BE2C (cell line): ENCODE data around the gene JAZF1.

Experiments
- DNase-seq: peaks from one replicate; pipeline ENCODE4 v3.0.0-alpha.2; 2020
- H3K27me3 ChIP-seq: fragments of 250-450 bp; sonication (Bioruptor Pico); 2 replicates; pipeline ENCODE4 v1.5.1; 2020; ENCODE audit warnings: mild to moderate bottlenecking
- H3K36me3 ChIP-seq: fragments of 250-450 bp; sonication (Bioruptor Pico); 2 replicates; pipeline ENCODE4 v1.5.1; 2020; ENCODE audit warnings: mild to moderate bottlenecking
- H3K4me1 ChIP-seq: fragments of 250-450 bp; sonication (Bioruptor Pico); 2 replicates; pipeline ENCODE4 v1.5.1; 2020
- H3K4me3 ChIP-seq: 2 replicates; pipeline ENCODE4 v1.5.1; 2011; ENCODE audit warnings: low read depth, low read length
- H3K9me3 ChIP-seq: fragments of 250-450 bp; sonication (Bioruptor Pico); 2 replicates; pipeline ENCODE4 v1.5.1; 2020
- CTCF ChIP-seq: IDR thresholded peaks from 2 replicates; pipeline ENCODE4 v1.5.1; 2012; ENCODE audit warnings: mild to moderate bottlenecking, low read depth, low read length

Gene JAZF1

GRCh38 chr7:28115261-28115660 is 65.3 kb downstream of the JAZF1 start:
- H3K9me3 ChIP-seq = no peaks in the 10 kb centered on the region
- no peak overlapping the region for H3K4me3 ChIP-seq
- no peak for TF ChIP-seq CTCF
- H3K4me1 ChIP-seq = peaks cover 70% of the 10 kb centered on the region
- H3K36me3 ChIP-seq = no peaks in the 10 kb centered on the region
- DNase-seq = no peak
- no peaks in the 10 kb centered on the region for H3K27me3 ChIP-seq

- H3K4me3 ChIP-seq = no peak overlapping the region
- no peak for DNase-seq
- no peaks in the 10 kb centered on the region for H3K9me3 ChIP-seq
- peaks cover 65% of the 10 kb centered on the region for H3K4me1 ChIP-seq
- no peaks in the 10 kb centered on the region for H3K36me3 ChIP-seq
- no peaks in the 10 kb centered on the region for H3K27me3 ChIP-seq
- TF ChIP-seq CTCF = no peak
These were observed 66.5 kb downstream of the JAZF1 start for GRCh38 chr7:28114056-28114455.

GRCh38 chr7:28112883-28113540 is 67.6 kb downstream of the JAZF1 start:
- no peaks in the 10 kb centered on the region for H3K27me3 ChIP-seq
- TF ChIP-seq CTCF = no peak
- H3K9me3 ChIP-seq = no peaks in the 10 kb centered on the region
- peak overlapping the region; percentile 35 for H3K4me3 ChIP-seq
- H3K4me1 ChIP-seq = peaks cover 60% of the 10 kb centered on the region
- no peaks in the 10 kb centered on the region for H3K36me3 ChIP-seq
- DNase-seq = peak; percentile 79

GRCh38 chr7:28112467-28112866 is 68.1 kb downstream of the JAZF1 start:
- no peaks in the 10 kb centered on the region for H3K27me3 ChIP-seq
- H3K4me1 ChIP-seq = peaks cover 56% of the 10 kb centered on the region
- no peak for TF ChIP-seq CTCF
- no peaks in the 10 kb centered on the region for H3K9me3 ChIP-seq
- peak overlapping the region; percentile 41 for H3K4me3 ChIP-seq
- peaks cover under 1% of the 10 kb centered on the region; the same call in 1 of the 2 replicates for H3K36me3 ChIP-seq
- peak; percentile 88 for DNase-seq

GRCh38 chr7:28112012-28112411 is 68.6 kb downstream of the JAZF1 start:
- H3K4me1 ChIP-seq = peaks cover 58% of the 10 kb centered on the region
- H3K36me3 ChIP-seq = peaks cover 5% of the 10 kb centered on the region; the same call in 1 of the 2 replicates
- no peaks in the 10 kb centered on the region for H3K9me3 ChIP-seq
- TF ChIP-seq CTCF = no peak
- DNase-seq = no peak
- H3K4me3 ChIP-seq = peak overlapping the region; percentile 41
- no peaks in the 10 kb centered on the region for H3K27me3 ChIP-seq

GRCh38 chr7:28110427-28111012 is 70.1 kb downstream of the JAZF1 start:
- H3K36me3 ChIP-seq = peaks cover 6% of the 10 kb centered on the region; the same call in 1 of the 2 replicates
- peaks cover 56% of the 10 kb centered on the region for H3K4me1 ChIP-seq
- TF ChIP-seq CTCF = no peak
- DNase-seq = no peak
- H3K4me3 ChIP-seq = no peak overlapping the region
- H3K27me3 ChIP-seq = no peaks in the 10 kb centered on the region
- no peaks in the 10 kb centered on the region for H3K9me3 ChIP-seq
